HL-60 (cell line): Measurements from ENCODE around the gene PTPRQ.

Source experiments
- CTCF ChIP-seq: IDR thresholded peaks from one replicate; pipeline ENCODE4 v1.5.1; 2011; ENCODE audit warnings: low read length, control low read depth, inconsistent platforms; ENCODE audit not compliant: insufficient read depth
- POLR2AphosphoS5 ChIP-seq: IDR thresholded peaks from 2 replicates; pipeline ENCODE4 v1.6.1; 2012; ENCODE audit warnings: low read depth

GRCh38 chr12:80670214-80670613, 226.2 kb downstream of the PTPRQ start:
- no peak for TF ChIP-seq CTCF
- no peak for TF ChIP-seq POLR2AphosphoS5
